ENCODE results near the gene ATP6V1B1. TPM values are rescaled to one million over a fixed set of nuclear protein-coding genes. Genes with fewer than 3 reads are reported as not detected.

ATP6V1B1 gene
- total RNA-seq, 1 experiment from 2014 or later: not detected

DNA sequence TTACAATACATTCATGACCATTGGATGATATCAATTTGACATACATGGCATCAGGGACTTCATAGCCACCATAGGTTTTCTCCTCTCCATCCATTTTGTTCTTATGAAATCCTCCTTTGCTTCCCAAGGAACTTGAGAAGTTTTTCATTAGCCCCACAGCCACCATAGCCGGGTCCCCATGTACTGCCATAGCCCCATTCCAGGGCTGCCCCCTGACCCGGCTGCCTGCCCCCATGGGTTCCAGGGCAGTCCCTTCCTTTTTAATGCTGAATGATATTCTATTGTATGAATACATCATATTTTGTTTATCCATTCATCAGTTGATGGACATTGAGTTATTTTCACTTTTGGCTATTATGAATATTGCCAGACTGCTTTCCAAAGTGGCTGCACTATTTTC is 20.4 kb downstream of the ATP6V1B1 start:
- ChIA-PET CTCF (no interaction called here), POLR2A (no interaction called here)
- H3K4me1 Mint-ChIP-seq: peaks cover 3% of the 10 kb centered on the region; the same call in 1 of the 2 replicates
- peaks cover 38% of the 10 kb centered on the region for H3K27me3 Mint-ChIP-seq (ENCODE audit: low read depth)
- H3K9me3 Mint-ChIP-seq: no peaks in the 10 kb centered on the region
- ATAC-seq (no peak), DNase-seq (ENCODE audit: low spot score) (no peak)
- no peak overlapping the region for H3K4me3 Mint-ChIP-seq
- no peak overlapping the region for H3K27ac Mint-ChIP-seq
- no peak for TF ChIP-seq FOXK1 (CRISPR knock-in tag; IDR thresholded peaks at IDR 0.05)
- TF ChIP-seq ZNF219 (CRISPR knock-in tag; IDR thresholded peaks at IDR 0.05; ENCODE audit: borderline replicate concordance): no peak
- TF ChIP-seq, protein P1, sequence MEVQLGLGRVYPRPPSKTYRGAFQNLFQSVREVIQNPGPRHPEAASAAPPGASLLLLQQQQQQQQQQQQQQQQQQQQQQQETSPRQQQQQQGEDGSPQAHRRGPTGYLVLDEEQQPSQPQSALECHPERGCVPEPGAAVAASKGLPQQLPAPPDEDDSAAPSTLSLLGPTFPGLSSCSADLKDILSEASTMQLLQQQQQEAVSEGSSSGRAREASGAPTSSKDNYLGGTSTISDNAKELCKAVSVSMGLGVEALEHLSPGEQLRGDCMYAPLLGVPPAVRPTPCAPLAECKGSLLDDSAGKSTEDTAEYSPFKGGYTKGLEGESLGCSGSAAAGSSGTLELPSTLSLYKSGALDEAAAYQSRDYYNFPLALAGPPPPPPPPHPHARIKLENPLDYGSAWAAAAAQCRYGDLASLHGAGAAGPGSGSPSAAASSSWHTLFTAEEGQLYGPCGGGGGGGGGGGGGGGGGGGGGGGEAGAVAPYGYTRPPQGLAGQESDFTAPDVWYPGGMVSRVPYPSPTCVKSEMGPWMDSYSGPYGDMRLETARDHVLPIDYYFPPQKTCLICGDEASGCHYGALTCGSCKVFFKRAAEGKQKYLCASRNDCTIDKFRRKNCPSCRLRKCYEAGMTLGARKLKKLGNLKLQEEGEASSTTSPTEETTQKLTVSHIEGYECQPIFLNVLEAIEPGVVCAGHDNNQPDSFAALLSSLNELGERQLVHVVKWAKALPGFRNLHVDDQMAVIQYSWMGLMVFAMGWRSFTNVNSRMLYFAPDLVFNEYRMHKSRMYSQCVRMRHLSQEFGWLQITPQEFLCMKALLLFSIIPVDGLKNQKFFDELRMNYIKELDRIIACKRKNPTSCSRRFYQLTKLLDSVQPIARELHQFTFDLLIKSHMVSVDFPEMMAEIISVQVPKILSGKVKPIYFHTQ (CRISPR knock-in tag; IDR thresholded peaks at IDR 0.05): no peak
- TF ChIP-seq, protein P2, sequence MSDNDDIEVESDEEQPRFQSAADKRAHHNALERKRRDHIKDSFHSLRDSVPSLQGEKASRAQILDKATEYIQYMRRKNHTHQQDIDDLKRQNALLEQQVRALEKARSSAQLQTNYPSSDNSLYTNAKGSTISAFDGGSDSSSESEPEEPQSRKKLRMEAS (CRISPR knock-in tag; IDR thresholded peaks at IDR 0.05): no peak
- TF ChIP-seq E2F5 (CRISPR knock-in tag; IDR thresholded peaks at IDR 0.05): no peak
- TF ChIP-seq, protein P3, sequence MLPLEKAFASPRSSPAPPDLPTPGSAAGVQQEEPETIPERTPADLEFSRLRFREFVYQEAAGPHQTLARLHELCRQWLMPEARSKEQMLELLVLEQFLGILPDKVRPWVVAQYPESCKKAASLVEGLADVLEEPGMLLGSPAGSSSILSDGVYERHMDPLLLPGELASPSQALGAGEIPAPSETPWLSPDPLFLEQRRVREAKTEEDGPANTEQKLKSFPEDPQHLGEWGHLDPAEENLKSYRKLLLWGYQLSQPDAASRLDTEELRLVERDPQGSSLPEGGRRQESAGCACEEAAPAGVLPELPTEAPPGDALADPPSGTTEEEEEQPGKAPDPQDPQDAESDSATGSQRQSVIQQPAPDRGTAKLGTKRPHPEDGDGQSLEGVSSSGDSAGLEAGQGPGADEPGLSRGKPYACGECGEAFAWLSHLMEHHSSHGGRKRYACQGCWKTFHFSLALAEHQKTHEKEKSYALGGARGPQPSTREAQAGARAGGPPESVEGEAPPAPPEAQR (CRISPR knock-in tag; IDR thresholded peaks at IDR 0.05): no peak
- no peak for TF ChIP-seq GTF2I (CRISPR knock-in tag; conservative IDR thresholded peaks at IDR 0.05)
- TF ChIP-seq ZNF232 (CRISPR knock-in tag; IDR thresholded peaks at IDR 0.05): no peak
- TF ChIP-seq FOXP4 (CRISPR knock-in tag; IDR thresholded peaks at IDR 0.05): no peak
- TF ChIP-seq CREB1 (CRISPR knock-in tag; IDR thresholded peaks at IDR 0.05): no peak
- no peak for TF ChIP-seq AFF4 (CRISPR knock-in tag; IDR thresholded peaks at IDR 0.05; ENCODE audit: borderline replicate concordance)
- no peak for TF ChIP-seq MXD4 (CRISPR knock-in tag; IDR thresholded peaks at IDR 0.05; ENCODE audit: borderline replicate concordance)
- TF ChIP-seq, protein P4, sequence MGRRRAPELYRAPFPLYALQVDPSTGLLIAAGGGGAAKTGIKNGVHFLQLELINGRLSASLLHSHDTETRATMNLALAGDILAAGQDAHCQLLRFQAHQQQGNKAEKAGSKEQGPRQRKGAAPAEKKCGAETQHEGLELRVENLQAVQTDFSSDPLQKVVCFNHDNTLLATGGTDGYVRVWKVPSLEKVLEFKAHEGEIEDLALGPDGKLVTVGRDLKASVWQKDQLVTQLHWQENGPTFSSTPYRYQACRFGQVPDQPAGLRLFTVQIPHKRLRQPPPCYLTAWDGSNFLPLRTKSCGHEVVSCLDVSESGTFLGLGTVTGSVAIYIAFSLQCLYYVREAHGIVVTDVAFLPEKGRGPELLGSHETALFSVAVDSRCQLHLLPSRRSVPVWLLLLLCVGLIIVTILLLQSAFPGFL (CRISPR knock-in tag; IDR thresholded peaks at IDR 0.05; ENCODE audit: borderline replicate concordance): no peak
- TF ChIP-seq, protein P5, sequence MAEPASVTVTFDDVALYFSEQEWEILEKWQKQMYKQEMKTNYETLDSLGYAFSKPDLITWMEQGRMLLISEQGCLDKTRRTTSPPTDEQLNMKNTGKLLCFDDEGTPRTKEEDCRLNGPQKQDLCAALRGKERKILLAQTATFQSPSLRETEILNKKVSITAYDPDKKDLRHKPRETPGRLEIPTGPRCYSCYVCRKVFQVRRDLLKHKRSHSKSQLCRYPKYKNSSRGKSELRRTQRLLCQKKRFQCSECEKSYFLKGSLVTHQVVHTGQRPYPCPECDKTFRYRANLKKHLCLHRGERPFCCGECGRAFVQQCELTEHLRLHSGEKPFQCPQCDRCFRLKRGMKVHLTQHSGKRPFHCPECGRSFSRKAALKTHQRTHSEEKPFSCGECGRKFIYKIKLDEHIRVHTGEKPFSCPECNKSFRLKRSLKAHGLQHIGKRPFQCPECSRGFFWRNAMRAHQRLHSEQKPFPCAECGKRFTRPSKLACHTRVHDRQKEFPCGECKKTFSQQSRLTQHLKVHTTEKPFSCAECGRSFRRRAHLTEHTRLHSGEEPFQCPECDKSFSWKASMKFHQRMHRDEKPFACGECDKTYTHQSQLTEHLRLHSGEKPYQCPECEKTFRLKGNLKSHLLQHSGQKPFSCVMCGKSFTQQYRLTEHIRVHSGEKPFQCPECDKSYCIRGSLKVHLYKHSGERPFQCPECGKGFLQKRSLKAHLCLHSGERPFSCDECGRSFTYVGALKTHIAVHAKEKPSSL (CRISPR knock-in tag; conservative IDR thresholded peaks at IDR 0.05): no peak
- no peaks in the 10 kb centered on the region for H3K36me3 Mint-ChIP-seq
